Lower leg skin (tissue), 4 donors: ENCODE results near the gene IL1RL1. TPM values are rescaled to one million over a fixed set of nuclear protein-coding genes. Genes with fewer than 3 reads are reported as not detected.

Source experiments
- DNase-seq, 2 donors: peaks; one replicate each; pipeline ENCODE4 v3.0.0-alpha.2; 2019; ENCODE audit warnings: low spot score in 2 of 2
- H3K4me3 ChIP-seq: fragments of 200-600 bp; sonication (generic); 2 replicates; pipeline ENCODE4 v1.5.1; 2017; ENCODE audit warnings: mild to moderate bottlenecking, low read depth; ENCODE audit not compliant: poor library complexity, severe bottlenecking
- POLR2A ChIP-seq, 2 donors: fragments of 450-650 bp; IDR thresholded peaks; one replicate each; pipeline ENCODE4 v1.6.1; 2016 to 2017; ENCODE audit warnings: antibody characterized with exemption in 2 of 2, mild to moderate bottlenecking in 1 of 2, moderate library complexity in 1 of 2
- WGBS, 2 donors: methylation state at CpG; one replicate each; pipeline ENCODE4 v1.1.5; 2018; 5-methylcytosine and 5-hydroxymethylcytosine counted together
- intact Hi-C: fragments of 100-400 bp; cut with DNase I; formaldehyde crosslinking; loops from one replicate; pipeline ENCODE4 v1.15.0; 2023; ENCODE audit warnings: low total_unique reads
- total RNA-seq, 4 donors: library from RNA; depleted of rRNA; stranded (reverse); fragments of >200 nt; gene quantifications; one replicate each; pipeline ENCODE4 v1.1.0, GENCODE V29; 2016
- TF ChIP-seq, protein P1 (sequence below), 3 donors: fragments of 450-650 bp; IDR thresholded peaks; one replicate each; pipeline ENCODE4 v1.5.1; 2016; ENCODE audit warnings: antibody characterized with exemption in 3 of 3, mild to moderate bottlenecking in 3 of 3, moderate library complexity in 2 of 3

The IL1RL1 gene
- total RNA-seq, 4 donors from 2014 or later = 0.88 to 5.8 (median 1.9) TPM

- DNase-seq = no peak
- no peak overlapping the region for H3K4me3 ChIP-seq
- intact Hi-C loops = no loop called here
- 76 to 89% methylated on average over 1 of the region's 1 CpG for WGBS, 2 donors
- TF ChIP-seq, protein P1, sequence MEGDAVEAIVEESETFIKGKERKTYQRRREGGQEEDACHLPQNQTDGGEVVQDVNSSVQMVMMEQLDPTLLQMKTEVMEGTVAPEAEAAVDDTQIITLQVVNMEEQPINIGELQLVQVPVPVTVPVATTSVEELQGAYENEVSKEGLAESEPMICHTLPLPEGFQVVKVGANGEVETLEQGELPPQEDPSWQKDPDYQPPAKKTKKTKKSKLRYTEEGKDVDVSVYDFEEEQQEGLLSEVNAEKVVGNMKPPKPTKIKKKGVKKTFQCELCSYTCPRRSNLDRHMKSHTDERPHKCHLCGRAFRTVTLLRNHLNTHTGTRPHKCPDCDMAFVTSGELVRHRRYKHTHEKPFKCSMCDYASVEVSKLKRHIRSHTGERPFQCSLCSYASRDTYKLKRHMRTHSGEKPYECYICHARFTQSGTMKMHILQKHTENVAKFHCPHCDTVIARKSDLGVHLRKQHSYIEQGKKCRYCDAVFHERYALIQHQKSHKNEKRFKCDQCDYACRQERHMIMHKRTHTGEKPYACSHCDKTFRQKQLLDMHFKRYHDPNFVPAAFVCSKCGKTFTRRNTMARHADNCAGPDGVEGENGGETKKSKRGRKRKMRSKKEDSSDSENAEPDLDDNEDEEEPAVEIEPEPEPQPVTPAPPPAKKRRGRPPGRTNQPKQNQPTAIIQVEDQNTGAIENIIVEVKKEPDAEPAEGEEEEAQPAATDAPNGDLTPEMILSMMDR (IDR thresholded peaks at IDR 0.05) = no peak
- TF ChIP-seq POLR2A (IDR thresholded peaks at IDR 0.05) = no peak
Observed at GRCh38 chr2:102277202-102277700, 34.1 kb upstream of the IL1RL1 start.

DNA sequence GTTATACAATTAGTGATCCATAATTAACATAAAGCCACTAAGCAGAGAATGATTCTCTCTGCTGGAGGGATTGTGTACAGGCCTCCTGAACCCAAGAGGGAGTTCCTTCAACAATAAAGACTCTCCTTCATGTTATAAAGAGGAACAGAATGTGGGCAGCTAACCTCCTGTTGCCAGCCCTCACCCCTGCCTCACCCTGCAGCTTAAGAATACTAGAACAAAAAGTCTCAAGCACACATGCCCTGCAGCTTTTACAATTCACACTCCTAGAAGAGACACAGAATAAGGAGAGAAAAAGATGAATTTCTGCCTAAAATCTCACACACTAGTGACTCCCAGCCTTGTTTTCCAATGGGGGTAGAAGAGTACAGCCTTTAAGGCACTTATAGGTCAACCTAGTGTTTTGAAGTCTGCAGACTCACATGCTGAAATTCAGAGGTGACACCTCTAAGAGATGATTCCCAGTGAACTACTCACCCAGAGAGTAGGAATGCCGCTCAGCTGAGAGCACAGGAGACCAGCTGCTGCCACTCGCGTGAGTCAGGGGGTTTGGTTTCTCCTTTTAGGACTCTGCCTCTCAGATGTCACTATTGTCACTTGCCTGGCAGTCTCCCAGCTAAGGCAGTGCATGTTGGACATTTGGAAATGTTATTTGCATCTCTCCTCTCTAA lies 32.5 kb upstream of the IL1RL1 start:
- H3K4me3 ChIP-seq = no peak overlapping the region
- DNase-seq = no peak
- TF ChIP-seq POLR2A (IDR thresholded peaks at IDR 0.05) = no peak
- TF ChIP-seq, protein P1 (IDR thresholded peaks at IDR 0.05) = no peak
- intact Hi-C loops = no loop called here
- 79 to 83% methylated on average over 3 of the region's 3 CpGs for WGBS, 2 donors

DNA sequence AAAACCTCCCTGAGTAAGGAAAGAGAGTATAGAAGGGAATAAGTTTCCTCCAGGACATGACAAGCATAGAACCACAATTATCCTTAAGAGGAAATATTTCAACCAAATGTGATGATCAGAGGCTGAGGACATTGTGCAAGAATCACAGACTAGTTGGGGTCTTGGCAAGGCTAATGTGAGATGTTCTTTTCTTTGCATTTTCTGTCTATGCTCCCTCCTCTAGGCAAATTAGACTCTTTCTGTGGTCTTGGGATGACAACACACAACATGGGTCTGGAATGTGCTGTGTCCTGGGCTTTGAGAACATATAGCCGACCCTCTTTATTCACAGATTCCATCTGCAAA lies 32.0 kb upstream of the IL1RL1 start:
- DNase-seq = no peak
- TF ChIP-seq POLR2A (IDR thresholded peaks at IDR 0.05) = no peak
- TF ChIP-seq, protein P1 (IDR thresholded peaks at IDR 0.05) = no peak
- no peak overlapping the region for H3K4me3 ChIP-seq
- WGBS, 2 donors = 69 to 77% methylated on average over 1 of the region's 1 CpG
- intact Hi-C loops = no loop called here

GRCh38 chr2:102282678-102283091 lies 28.7 kb upstream of the IL1RL1 start:
- no peak for DNase-seq
- WGBS, 2 donors = 13 to 39% methylated on average over 2 of the region's 2 CpGs
- TF ChIP-seq, protein P1 (IDR thresholded peaks at IDR 0.05) = no peak
- no peak for TF ChIP-seq POLR2A (IDR thresholded peaks at IDR 0.05)
- intact Hi-C loops = no loop called here
- no peak overlapping the region for H3K4me3 ChIP-seq

- intact Hi-C loops = no loop called here
- no peak for DNase-seq
- no peak overlapping the region for H3K4me3 ChIP-seq
- WGBS, 2 donors = 91 to 93% methylated on average over 1 of the region's 1 CpG
- TF ChIP-seq, protein P1 (IDR thresholded peaks at IDR 0.05) = no peak
- TF ChIP-seq POLR2A (IDR thresholded peaks at IDR 0.05) = no peak
Observed at GRCh38 chr2:102283996-102284395, 27.4 kb upstream of the IL1RL1 start.

GRCh38 chr2:102284611-102285010 lies 26.8 kb upstream of the IL1RL1 start:
- TF ChIP-seq, protein P1 (IDR thresholded peaks at IDR 0.05) = no peak
- TF ChIP-seq POLR2A (IDR thresholded peaks at IDR 0.05) = no peak
- no peak for DNase-seq
- intact Hi-C loops = no loop called here
- H3K4me3 ChIP-seq = no peak overlapping the region
- 91 to 96% methylated on average over 3 of the region's 3 CpGs for WGBS, 2 donors
